Renal pelvis (tissue), 4 donors: Measurements from ENCODE around the gene LRRC28. TPM values are rescaled to one million over a fixed set of nuclear protein-coding genes. Genes with fewer than 3 reads are reported as not detected.

Experiments
- DNase-seq: peaks from one replicate; pipeline ENCODE4 v3.0.0-alpha.2; 2013
- polyA plus RNA-seq, 3 donors: library from polyadenylated mRNA; unstranded; fragments of 120-200 nt; gene quantifications; one replicate each; pipeline ENCODE4 v1.2.1, GENCODE V29; 2013; ENCODE audit not compliant: insufficient read length in 3 of 3

The LRRC28 gene
- polyA plus RNA-seq, 3 donors = 36.5 to 37.0 (median 36.9) TPM

GRCh38 chr15:99336794-99337193 is 85.5 kb downstream of the LRRC28 start:
- no peak for DNase-seq

GRCh38 chr15:99340347-99340746 is 89.1 kb downstream of the LRRC28 start:
- DNase-seq = no peak

- no peak for DNase-seq
Observed at GRCh38 chr15:99341786-99342185, 90.5 kb downstream of the LRRC28 start.

GRCh38 chr15:99343208-99343607 is 91.9 kb downstream of the LRRC28 start:
- no peak for DNase-seq

GRCh38 chr15:99343881-99344551 is 92.7 kb downstream of the LRRC28 start:
- DNase-seq = no peak

GRCh38 chr15:99344639-99345038 is 93.4 kb downstream of the LRRC28 start:
- no peak for DNase-seq

GRCh38 chr15:99345242-99345641 is 94.0 kb downstream of the LRRC28 start:
- no peak for DNase-seq

- DNase-seq = no peak
Observed at GRCh38 chr15:99345832-99346462, 94.7 kb downstream of the LRRC28 start.

GRCh38 chr15:99347574-99347973 is 96.3 kb downstream of the LRRC28 start:
- DNase-seq = no peak

- DNase-seq = no peak
Observed at GRCh38 chr15:99348412-99348811, 97.1 kb downstream of the LRRC28 start.

GRCh38 chr15:99350408-99350807 is 99.1 kb downstream of the LRRC28 start:
- DNase-seq = no peak

GRCh38 chr15:99359769-99360168 is 108.5 kb downstream of the LRRC28 start:
- DNase-seq = no peak

GRCh38 chr15:99361545-99362185 is 110.4 kb downstream of the LRRC28 start:
- no peak for DNase-seq

- no peak for DNase-seq
Observed at GRCh38 chr15:99365242-99365641, 114.0 kb downstream of the LRRC28 start.

- no peak for DNase-seq
Observed at GRCh38 chr15:99366013-99366412, 114.7 kb downstream of the LRRC28 start.

- no peak for DNase-seq
Observed at GRCh38 chr15:99368743-99369142, 117.5 kb downstream of the LRRC28 start.

- no peak for DNase-seq
Observed at GRCh38 chr15:99369196-99369595, 117.9 kb downstream of the LRRC28 start.

- no peak for DNase-seq
Observed at GRCh38 chr15:99371180-99372103, 120.2 kb downstream of the LRRC28 start.

- no peak for DNase-seq
Observed at GRCh38 chr15:99385005-99385669, 133.9 kb downstream of the LRRC28 start.

GRCh38 chr15:99385865-99386264 is 134.6 kb downstream of the LRRC28 start:
- DNase-seq = no peak

- DNase-seq = no peak
Observed at GRCh38 chr15:99386391-99386790, 135.1 kb downstream of the LRRC28 start.
